ENCODE measurements around the gene CIDEB.

- TF ChIP-seq CTCF (IDR thresholded peaks at IDR 0.05) (no peak), EZH2 (IDR thresholded peaks at IDR 0.05; ENCODE audit: borderline replicate concordance, insufficient read depth, low read depth, low read length, poor library complexity, severe bottlenecking) (no peak)
These were observed 14.9 kb upstream of the CIDEB start for GRCh38 chr14:24322672-24323071.

All from B cell (primary cell).